Activated CD4-positive, alpha-beta T cell treated with anti-CD3 and anti-CD28 coated beads, Interleukin-2, amount 50 U/mL, for 48 hours (primary cell): ENCODE measurements around the gene SERPINA7.
"Not testable (repeated sequence)": the region's sequence is repeated elsewhere in the genome, so short reads cannot be mapped to it uniquely, and the experiment has no call there.

Experiments used
- DNase-seq, 2 experiments: peaks; one replicate each; pipeline ENCODE4 v3.0.0-alpha.2; 2020

Gene SERPINA7

GRCh38 chrX:106038625-106039024 is at the start of gene SERPINA7:
Gene SERPINA7 (minus strand): TSS chrX:106038727. CDS start chrX:106037058, 1,669 bp downstream.
- no peak for DNase-seq

- DNase-seq = no peak
These were observed 30.5 kb upstream of the SERPINA7 start for GRCh38 chrX:106069048-106069447.

- no peak for DNase-seq
These were observed 11.5 kb upstream of the SERPINA7 start for GRCh38 chrX:106050054-106050453.

GRCh38 chrX:106042296-106042695 is 3.8 kb upstream of the SERPINA7 start:
- no peak for DNase-seq

- DNase-seq = no peak
These were observed 2.3 kb upstream of the SERPINA7 start for GRCh38 chrX:106040861-106041260.

GRCh38 chrX:106039920-106040319 is 1.4 kb upstream of the SERPINA7 start:
- DNase-seq = no peak

- DNase-seq = no peak
These were observed 573 bp downstream of the SERPINA7 start for GRCh38 chrX:106037835-106038473.

GRCh38 chrX:106036716-106037115 is 1.8 kb downstream of the SERPINA7 start:
- DNase-seq = no peak

GRCh38 chrX:106035064-106035463 is 3.5 kb downstream of the SERPINA7 start:
- DNase-seq = no peak

- DNase-seq = no peak
These were observed 14.6 kb downstream of the SERPINA7 start for GRCh38 chrX:106023947-106024346.

- no peak for DNase-seq
These were observed 16.3 kb downstream of the SERPINA7 start for GRCh38 chrX:106022238-106022637.

- no peak for DNase-seq
These were observed 24.3 kb downstream of the SERPINA7 start for GRCh38 chrX:106014119-106014775.

- no peak for DNase-seq
These were observed 29.4 kb downstream of the SERPINA7 start for GRCh38 chrX:106009145-106009544.

GRCh38 chrX:106007815-106008214 is 30.7 kb downstream of the SERPINA7 start:
- no peak for DNase-seq

GRCh38 chrX:106005684-106006083 is 32.8 kb downstream of the SERPINA7 start:
- DNase-seq = no peak

GRCh38 chrX:106000609-106001008 is 37.9 kb downstream of the SERPINA7 start:
- not testable (repeated sequence) for DNase-seq

- DNase-seq = no peak
These were observed 38.3 kb downstream of the SERPINA7 start for GRCh38 chrX:106000203-106000602.

- DNase-seq = no peak
These were observed 39.2 kb downstream of the SERPINA7 start for GRCh38 chrX:105999294-105999693.

GRCh38 chrX:105988487-105988886 is 50.0 kb downstream of the SERPINA7 start:
- DNase-seq = not testable (repeated sequence)
